ENCODE results near the gene ACTL7A.
"Not testable (repeated sequence)": the region's sequence is repeated elsewhere in the genome, so short reads cannot be mapped to it uniquely, and the experiment has no call there.

The ACTL7A gene

GRCh38 chr9:108861997-108862396, at the start of gene ACTL7A:
Gene ACTL7A, plus strand, starts transcription at chr9:108862266. Its CDS starts 57 bp downstream, at chr9:108862323.
- no peak for DNase-seq (ENCODE audit: low spot score)

- no peak for DNase-seq (ENCODE audit: low spot score)
Observed at GRCh38 chr9:108812396-108813025, 49.6 kb upstream of the ACTL7A start.

- peak; percentile 81 for DNase-seq (ENCODE audit: low spot score)
Observed at GRCh38 chr9:108813951-108814601, 48.0 kb upstream of the ACTL7A start.

GRCh38 chr9:108815156-108815555, 46.9 kb upstream of the ACTL7A start:
- no peak for DNase-seq (ENCODE audit: low spot score)

- DNase-seq (ENCODE audit: low spot score), result no peak
Observed at GRCh38 chr9:108816037-108816436, 46.0 kb upstream of the ACTL7A start.

GRCh38 chr9:108823829-108824228, 38.2 kb upstream of the ACTL7A start:
- DNase-seq (ENCODE audit: low spot score), result no peak

GRCh38 chr9:108830272-108830671, 31.8 kb upstream of the ACTL7A start:
- DNase-seq (ENCODE audit: low spot score), result no peak

- DNase-seq (ENCODE audit: low spot score), result no peak
Observed at GRCh38 chr9:108831496-108832178, 30.4 kb upstream of the ACTL7A start.

- DNase-seq (ENCODE audit: low spot score), result no peak
Observed at GRCh38 chr9:108832179-108832500, 29.9 kb upstream of the ACTL7A start.

- no peak for DNase-seq (ENCODE audit: low spot score)
Observed at GRCh38 chr9:108834959-108835665, 27.0 kb upstream of the ACTL7A start.

- DNase-seq (ENCODE audit: low spot score), result no peak
Observed at GRCh38 chr9:108835831-108836230, 26.2 kb upstream of the ACTL7A start.

GRCh38 chr9:108836319-108836718, 25.7 kb upstream of the ACTL7A start:
- no peak for DNase-seq (ENCODE audit: low spot score)

GRCh38 chr9:108836781-108837180, 25.3 kb upstream of the ACTL7A start:
- DNase-seq (ENCODE audit: low spot score), result no peak

- DNase-seq (ENCODE audit: low spot score), result no peak
Observed at GRCh38 chr9:108837530-108837929, 24.5 kb upstream of the ACTL7A start.

GRCh38 chr9:108838017-108838416, 24.0 kb upstream of the ACTL7A start:
- DNase-seq (ENCODE audit: low spot score), result no peak

GRCh38 chr9:108839561-108839960, 22.5 kb upstream of the ACTL7A start:
- DNase-seq (ENCODE audit: low spot score), result not testable (repeated sequence)

GRCh38 chr9:108842610-108843295, 19.3 kb upstream of the ACTL7A start:
- DNase-seq (ENCODE audit: low spot score), result no peak

GRCh38 chr9:108844391-108844790, 17.7 kb upstream of the ACTL7A start:
- DNase-seq (ENCODE audit: low spot score), result no peak

GRCh38 chr9:108844856-108845255, 17.2 kb upstream of the ACTL7A start:
- DNase-seq (ENCODE audit: low spot score), result no peak

GRCh38 chr9:108845507-108845906, 16.6 kb upstream of the ACTL7A start:
- DNase-seq (ENCODE audit: low spot score), result no peak

GRCh38 chr9:108845947-108846346, 16.1 kb upstream of the ACTL7A start:
- DNase-seq (ENCODE audit: low spot score), result no peak

- not testable (repeated sequence) for DNase-seq (ENCODE audit: low spot score)
Observed at GRCh38 chr9:108848296-108848695, 13.8 kb upstream of the ACTL7A start.

Data from AG08395 (cell line).